Erythroblast (primary cell): ENCODE results near the gene LMAN2.
"Not testable (repeated sequence)": the region's sequence is repeated elsewhere in the genome, so short reads cannot be mapped to it uniquely, and the experiment has no call there.

Experiments used
- DNase-seq, 2 experiments: peaks; one replicate each; lab custom pipeline; 2025; lab: John Stamatoyannopoulos, UW
- GATA1 ChIP-seq: IDR thresholded peaks from 2 replicates; pipeline ENCODE4 v1.6.1; 2011; ENCODE audit warnings: low read depth, mild to moderate bottlenecking, control low read depth, low read length, moderate library complexity
- POLR2A ChIP-seq: IDR thresholded peaks from 2 replicates; pipeline ENCODE4 v1.6.1; 2011; ENCODE audit warnings: mild to moderate bottlenecking, low read length

LMAN2 gene

DNA sequence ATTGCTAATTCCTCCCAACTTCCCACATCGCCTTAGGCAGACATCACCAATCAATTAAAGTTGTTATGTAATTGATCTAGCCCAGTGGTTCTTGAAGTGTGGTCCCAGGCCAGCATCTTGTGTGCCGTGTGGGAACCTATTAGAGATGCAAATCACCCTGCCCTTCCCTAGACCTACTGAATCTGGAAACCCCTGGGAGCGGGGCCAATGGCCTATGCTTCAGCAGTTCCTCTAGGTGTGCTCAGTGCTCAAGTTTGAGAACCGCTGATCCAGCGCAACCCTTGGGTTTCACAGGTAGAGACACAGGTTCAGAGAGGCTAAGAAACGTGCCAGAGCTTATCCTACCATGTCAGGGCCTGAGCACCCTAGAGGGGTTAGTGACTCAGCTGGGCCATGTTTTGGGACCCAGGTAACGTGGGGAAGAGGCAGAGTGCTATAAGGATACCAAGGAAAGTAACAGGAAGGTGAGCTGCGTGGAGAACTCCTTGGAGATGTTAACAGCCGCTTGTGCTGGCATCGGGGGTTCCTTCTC lies 37.1 kb upstream of the LMAN2 start:
- no peak for DNase-seq
- TF ChIP-seq GATA1 (no peak), POLR2A (no peak)

DNA sequence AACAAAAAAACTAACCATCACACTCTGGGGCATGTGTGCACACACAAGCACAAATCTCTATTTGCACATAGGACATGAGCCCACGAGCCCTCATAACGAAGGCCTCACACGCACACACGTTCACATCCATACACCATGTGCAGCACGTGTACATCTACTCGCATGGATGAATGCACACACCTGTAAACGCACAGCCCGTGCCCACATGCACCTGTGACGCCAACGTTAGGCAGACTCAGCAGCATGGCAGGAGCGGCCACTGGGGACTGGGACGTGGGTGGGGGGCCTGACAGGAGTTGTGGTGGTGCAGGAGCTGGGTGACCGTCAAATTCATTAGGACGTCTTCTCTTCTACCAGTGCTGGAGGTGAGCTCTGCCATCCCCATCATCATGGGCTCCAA lies 35.9 kb upstream of the LMAN2 start:
- TF ChIP-seq POLR2A: no peak
- TF ChIP-seq GATA1: no peak
- DNase-seq: no peak

DNA sequence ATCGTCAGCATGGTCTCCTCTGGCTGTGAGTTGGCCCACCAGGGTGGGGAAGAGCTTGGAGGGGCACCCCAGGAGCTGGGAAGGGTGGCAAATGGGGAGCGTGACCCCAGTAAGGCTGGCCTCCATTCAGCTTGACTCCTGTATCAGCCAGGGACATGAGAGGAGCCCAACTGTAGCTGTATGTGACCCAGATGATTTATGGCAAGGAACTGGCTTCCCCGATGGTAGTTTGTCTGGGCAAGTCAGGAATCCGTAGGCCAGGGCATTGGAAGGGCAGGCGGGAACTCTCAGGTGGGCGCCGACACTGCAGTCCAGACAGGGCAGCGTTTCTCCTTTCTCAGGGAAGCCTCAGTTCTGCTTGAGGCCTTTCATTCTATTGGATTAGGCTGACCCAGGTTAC lies 35.1 kb upstream of the LMAN2 start:
- TF ChIP-seq GATA1 (no peak), POLR2A (no peak)
- no peak for DNase-seq

DNA sequence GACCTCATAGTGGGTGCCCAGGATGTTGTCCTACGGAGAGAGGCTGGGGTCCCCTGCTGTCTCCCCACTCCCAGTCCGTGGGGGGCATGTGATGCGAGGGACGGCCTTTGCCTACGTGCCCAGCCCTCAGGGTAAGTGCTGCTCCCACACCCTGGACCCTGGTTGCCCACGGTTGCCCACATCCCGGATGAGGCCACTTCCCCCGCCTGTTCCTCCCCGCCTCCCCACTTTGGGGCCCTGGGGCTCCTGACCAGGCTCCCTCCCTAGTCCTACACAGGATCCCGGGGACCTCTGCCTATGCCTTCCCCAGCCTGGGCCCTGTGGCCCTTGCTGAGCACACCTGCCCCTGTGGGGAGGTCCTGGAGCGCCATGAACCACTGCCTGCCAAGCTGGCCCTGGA lies 34.3 kb upstream of the LMAN2 start:
- TF ChIP-seq POLR2A (no peak), GATA1 (no peak)

DNA sequence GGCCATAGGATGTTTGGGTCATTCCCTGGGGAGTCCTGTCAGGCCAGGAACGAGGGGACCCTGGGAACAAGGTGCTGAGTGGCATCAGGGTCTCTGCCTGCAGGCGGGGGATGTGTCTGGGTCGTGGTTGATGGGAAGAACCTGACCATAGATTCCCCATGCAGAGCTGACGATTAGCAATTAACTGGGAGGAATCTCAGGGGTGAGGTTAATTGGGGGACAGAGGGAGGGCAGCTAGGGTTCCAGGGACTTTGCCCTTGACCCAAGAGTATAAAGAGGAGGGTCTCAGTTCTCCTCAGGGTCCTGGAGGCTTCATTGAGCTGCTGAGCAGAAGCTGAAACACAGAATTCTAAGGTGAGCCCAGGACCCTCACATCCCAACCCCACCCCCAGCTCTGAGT lies 32.7 kb upstream of the LMAN2 start, which contains the start of gene SLC34A1:
TSS of gene SLC34A1 (plus strand) at position 301 of the 400 bp plus-strand sequence. CDS start 1,308 bp downstream, outside the sequence.
- no peak for DNase-seq
- TF ChIP-seq GATA1: no peak
- TF ChIP-seq POLR2A: no peak

More for the DNA sequence above, 34.3 kb upstream of the LMAN2 start:
- no peak for DNase-seq

DNA sequence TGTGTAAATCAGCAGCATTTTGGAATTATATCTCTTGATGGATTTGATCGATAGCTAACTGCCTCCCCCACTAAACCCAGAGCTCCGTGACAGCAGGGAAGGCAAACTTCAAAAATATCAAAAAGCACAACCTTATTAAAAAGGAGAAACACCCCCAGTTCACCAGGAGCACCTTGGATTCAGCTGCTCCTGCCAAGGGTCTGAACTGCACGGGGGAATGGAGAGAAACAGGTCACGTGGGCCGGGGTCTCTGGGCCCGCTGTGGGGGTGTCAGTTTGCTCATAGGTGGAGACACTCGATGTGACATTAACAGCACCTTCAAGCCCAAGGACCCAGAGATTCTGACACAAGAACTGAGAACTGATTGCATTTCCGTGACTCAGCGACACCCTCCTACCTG lies 31.7 kb upstream of the LMAN2 start:
- no peak for DNase-seq
- TF ChIP-seq POLR2A: no peak
- TF ChIP-seq GATA1: no peak

DNA sequence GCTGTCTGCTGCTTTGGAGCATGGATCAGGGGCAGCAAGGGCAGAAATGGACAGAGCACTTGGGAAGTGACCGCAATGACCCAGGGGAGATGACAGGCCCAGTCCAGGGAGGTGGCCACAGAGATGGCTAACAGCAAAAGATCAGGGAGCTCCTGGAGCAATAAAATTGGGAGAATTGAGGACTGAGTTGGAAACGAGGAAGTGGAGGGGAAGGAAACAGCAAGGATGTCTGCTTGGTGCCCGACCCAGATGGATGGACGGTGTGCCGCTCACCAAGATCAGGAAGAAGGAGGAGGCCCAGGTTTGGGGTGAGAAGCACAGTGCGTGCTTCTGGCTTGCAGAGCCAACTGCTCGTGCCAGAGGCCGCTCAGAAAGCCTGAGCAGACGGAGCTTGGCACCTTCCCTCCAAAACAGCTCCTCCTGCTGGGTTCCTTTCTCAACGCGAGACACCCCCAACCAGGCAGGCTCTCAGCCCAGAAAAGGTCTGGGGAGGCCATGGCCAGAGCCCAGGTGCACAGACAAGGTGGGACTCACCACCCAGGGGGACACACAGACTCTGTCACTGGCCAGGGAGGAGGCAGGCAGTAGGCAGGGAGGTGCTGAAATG lies 31.1 kb upstream of the LMAN2 start:
- TF ChIP-seq GATA1 (no peak), POLR2A (no peak)
- DNase-seq: peak; percentile 33 to 46

DNA sequence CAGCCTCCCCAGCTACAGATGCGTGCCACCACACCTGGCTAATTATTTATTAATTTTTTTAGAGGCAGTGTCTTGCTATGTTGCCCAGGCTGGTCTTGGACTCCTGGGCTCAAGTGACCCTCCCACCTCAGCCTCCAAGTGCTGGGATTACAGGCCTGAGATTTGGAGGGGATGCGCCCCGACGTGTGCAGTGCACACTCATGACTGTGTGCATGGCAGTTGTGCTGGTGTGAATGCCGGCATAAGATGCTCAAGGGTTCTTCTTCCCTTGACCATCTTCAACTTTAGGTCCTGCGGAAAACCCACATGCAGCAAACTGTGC lies 29.3 kb upstream of the LMAN2 start:
- TF ChIP-seq GATA1: no peak
- no peak for TF ChIP-seq POLR2A
- no peak for DNase-seq

DNA sequence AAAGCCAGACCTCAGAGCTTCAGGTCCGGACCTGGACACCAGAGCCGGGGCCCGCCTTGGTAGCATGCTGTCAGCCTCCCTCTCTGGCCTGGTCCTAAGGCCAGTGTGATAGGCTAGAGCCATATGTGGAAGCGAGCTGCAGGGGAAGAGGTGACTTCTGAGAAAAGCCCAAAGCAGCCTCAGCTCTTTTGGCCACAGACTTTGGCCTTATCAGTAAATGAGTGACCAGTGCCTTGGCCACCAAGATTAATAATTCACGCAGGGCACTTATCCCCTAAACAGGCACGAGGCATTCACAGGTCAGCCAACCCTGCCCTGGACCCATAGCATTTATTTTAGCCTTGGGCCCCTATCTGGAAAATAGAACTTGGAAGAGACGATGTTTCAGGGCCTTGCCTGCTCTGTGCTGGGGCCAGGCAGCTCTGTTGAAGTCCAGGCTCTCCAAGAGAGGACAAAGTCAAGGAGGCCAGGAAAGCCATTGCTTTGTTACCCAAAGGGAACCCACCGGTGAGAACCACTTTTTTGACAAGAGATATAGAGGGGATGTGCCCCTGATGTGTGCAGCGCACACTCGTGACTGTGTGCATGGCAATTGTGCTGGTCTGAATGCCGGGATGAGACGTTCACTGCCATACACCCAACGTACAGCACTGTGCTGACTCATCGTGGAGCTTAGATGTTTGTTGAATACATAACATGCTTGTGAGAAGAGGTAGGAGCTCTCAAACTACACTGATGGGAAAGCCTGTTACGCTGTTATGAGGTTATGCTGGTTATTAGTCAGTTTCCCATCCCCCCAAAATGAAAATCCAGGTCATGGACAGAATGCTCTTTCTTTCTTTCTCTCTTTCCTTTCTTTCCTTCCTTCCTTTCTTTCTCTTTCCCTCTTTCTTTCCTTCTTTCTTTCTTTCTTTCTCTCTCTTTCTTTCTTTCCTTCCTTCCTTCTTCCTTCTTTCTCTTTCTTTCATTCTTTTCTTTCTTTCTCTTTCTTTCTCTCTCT lies 27.7 kb upstream of the LMAN2 start:
- peak; percentile 82 to 83 for DNase-seq
- peak; percentile 32 for TF ChIP-seq POLR2A
- no peak for TF ChIP-seq GATA1

DNA sequence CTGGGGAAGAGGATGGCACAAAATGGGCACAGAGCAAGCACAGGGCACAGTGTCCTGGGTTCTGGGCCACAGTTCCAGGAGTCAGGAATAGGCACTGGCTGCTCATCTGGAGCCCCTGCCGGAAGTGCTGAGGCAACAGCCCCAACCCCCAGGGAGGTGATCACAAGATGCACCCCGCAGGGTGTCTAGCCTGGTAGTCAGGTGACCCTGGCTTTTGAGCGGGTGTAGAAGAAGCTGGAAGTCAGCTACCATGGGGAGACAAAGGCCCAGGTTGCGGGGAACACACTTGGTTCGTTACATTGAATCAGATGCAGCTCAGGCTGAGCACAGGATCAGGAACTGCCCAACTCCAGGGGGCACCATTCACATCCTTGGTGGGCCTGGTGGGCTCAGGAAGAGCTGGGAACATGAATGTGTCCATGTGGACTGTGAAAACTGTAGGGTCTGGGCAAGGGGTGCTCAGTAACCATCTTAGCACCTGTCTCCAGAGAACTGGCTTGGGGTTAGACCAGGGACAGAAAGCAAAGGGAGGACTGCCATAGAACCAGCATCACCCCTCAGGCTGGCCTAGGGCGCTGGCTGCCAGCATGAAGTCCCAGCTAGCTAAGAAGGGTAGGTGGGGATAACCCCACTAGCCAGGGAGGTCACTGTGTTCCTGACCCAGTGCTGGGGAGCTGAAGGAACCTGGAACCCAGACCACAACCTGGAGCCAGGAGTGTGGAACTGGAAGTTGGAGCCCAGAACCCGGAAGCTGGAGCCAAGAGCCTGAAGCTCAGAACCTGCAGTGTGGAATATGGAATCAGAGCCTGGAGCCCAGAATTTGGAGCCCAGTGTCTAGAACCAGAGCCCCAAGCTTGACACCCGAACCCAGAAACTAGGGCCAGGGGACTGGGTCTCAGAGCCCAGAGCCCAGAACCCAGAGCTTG lies 26.6 kb upstream of the LMAN2 start:
- no peak for DNase-seq
- TF ChIP-seq POLR2A (no peak), GATA1 (no peak)

DNA sequence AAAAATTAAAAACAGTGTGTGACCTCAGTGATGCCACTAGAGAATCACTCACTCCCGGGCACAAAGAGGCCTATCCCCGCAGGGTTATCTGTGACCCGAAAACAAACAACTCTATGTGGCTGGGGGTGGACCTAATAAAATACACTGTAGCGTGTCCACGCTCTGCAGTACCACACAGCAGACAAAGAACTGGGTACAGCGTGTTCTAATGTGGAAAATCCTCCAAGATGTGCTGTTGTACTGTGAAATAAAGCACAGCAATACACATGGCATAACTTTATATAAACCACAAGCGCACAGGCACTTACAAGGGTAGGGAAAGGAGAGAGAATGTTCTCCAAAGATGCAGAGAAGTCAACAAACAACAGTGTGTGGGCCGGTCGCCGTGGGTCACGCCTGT lies 24.6 kb upstream of the LMAN2 start:
- no peak for DNase-seq
- TF ChIP-seq GATA1 (no peak), POLR2A (no peak)

DNA sequence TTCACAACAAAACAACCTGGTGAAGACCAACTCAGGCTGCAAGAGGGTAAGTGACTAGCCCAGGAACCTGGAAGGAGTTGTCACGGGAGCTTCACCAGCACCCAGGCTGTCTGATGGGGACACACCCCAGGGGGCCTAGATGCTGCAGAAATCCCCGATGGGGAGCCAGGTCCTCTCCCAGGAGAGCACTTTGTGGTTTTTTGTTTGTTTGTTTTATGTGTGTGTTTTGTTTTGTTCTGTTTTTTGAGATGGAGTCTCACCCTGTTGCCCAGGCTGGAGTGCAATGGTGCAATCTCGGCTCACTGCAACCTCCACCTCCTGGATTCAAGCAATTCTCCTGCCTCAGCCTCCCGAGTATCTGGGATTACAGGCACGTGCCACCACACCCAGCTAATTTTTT lies 24.0 kb upstream of the LMAN2 start:
- not testable (repeated sequence) for DNase-seq

DNA sequence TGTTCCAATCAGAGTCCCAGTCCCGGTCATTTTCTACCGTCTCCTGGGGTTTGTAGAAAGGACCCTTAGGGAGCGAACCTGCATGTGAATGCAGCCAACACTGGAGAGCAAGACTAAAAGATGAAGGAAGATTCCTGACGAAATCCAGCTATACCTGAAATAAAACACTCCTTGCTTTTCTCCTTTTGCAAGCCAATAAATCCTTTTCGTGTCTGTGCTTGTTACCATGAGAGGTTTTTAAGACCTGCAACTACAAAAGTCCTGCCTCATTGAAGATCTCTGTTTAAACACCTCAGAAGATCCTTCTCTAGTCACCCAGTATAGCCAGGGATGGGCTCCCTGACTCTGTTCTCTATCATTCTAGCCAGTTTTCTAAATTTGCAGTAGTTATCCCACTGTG lies 22.7 kb upstream of the LMAN2 start:
- TF ChIP-seq POLR2A: no peak
- TF ChIP-seq GATA1: no peak

More for the DNA sequence above, 22.7 kb upstream of the LMAN2 start:
- DNase-seq: no peak
